ENCODE results near the gene RASA1.

DNA sequence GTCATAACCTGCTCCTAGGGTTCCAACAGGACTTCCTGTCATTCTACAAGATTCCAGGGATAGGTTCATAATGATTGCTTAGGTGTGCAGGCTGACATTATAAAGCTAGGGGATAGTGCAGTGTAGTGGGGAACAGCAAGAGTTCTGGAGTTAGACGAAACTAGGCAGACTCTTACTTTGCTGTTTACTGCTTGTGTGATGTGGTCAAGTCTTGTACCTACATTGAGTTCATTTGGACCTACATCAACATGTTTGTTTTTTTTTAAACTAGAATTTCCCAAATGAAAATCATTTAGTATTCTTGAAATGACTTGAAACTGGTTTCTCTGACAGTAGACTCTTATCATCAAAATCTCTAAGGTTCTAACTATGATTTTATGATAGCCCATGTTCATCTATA, 166.3 kb downstream of the RASA1 start:
- no peak for TF ChIP-seq POLR2AphosphoS5 (IDR thresholded peaks at IDR 0.05)
- TF ChIP-seq, protein P1, sequence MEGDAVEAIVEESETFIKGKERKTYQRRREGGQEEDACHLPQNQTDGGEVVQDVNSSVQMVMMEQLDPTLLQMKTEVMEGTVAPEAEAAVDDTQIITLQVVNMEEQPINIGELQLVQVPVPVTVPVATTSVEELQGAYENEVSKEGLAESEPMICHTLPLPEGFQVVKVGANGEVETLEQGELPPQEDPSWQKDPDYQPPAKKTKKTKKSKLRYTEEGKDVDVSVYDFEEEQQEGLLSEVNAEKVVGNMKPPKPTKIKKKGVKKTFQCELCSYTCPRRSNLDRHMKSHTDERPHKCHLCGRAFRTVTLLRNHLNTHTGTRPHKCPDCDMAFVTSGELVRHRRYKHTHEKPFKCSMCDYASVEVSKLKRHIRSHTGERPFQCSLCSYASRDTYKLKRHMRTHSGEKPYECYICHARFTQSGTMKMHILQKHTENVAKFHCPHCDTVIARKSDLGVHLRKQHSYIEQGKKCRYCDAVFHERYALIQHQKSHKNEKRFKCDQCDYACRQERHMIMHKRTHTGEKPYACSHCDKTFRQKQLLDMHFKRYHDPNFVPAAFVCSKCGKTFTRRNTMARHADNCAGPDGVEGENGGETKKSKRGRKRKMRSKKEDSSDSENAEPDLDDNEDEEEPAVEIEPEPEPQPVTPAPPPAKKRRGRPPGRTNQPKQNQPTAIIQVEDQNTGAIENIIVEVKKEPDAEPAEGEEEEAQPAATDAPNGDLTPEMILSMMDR (IDR thresholded peaks at IDR 0.05), result no peak
- TF ChIP-seq POLR2A (IDR thresholded peaks at IDR 0.05), result no peak
- TF ChIP-seq EP300 (IDR thresholded peaks at IDR 0.05; ENCODE audit: low read depth), result no peak
